ENCODE data around the gene NR2E3.

NR2E3 gene

DNA sequence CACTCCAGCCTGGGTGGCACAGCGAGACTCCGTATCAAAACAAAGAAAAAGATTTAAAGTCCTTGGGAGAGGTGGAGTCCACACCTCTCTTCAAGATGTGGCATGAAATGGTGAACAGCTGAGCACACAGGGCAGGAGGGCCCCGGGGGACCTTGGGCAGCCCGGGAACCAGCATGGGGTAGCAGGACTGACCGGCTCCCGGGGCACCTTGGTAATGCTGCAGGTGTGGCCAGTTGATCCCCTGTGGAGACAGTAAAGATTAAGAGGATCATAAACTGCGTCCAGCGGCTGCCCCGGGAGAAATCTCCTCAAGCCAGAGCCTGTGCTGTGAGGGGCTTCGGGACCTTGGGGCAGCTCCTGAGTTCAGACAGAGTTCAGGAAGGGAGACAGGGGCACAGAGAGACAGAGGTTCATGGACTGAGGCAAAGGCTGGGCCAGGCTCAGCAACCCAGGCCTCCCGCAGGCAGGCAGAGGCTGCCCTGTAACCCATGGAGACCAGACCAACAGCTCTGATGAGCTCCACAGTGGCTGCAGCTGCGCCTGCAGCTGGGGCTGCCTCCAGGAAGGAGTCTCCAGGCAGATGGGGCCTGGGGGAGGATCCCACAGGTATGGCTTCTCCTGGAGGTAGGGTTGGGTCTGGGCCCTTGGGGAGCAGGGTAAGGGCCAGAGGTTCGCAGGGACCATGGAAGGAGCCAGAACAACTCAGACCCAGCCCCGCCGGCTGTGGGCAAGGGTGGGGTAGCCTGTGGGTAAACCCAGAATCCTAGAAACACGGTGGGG, at the start of gene NR2E3:
TSS of gene NR2E3 (plus strand) at position 299 of the 780 bp plus-strand sequence. CDS start at position 489, 190 bp downstream.
- DNase-seq: no peak

DNA sequence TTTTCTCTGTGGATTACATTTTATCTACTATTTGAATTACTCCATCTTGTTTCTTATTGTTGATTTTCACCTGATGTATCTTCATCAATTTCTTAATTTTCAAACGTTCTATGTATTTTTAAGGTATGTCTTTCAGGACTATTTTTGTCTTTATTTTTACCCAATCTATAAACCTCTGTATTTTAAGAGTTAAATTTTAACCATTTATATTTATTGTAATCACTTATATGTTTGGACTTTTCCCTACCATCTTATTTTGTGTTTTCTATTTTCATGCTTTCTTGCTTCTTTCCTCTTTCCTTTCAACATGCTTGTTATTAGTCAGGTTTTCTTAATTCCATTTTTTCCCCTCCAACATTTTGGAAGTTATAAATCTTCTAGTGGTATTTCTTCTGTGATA, 49.5 kb upstream of the NR2E3 start:
- no peak for DNase-seq

DNA sequence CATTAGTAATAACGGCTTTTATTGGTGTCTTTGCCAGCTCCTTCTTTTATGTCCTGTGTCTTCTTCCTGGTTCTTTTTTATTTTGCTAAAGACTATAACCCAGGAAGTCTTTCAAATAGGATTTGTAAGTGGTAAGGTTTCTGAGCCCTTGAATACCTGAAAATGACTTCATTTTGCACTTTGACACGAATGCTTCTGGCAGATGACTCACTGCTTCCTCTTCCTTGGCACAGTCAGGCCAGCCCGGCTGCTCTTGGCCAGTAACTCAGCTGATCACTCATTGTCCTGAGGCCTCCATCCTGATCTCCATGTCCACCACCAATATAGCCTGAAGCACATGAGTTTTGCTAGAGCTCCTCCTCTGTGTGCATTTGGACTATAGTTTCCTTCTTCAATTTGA, 48.7 kb upstream of the NR2E3 start:
- no peak for DNase-seq

DNA sequence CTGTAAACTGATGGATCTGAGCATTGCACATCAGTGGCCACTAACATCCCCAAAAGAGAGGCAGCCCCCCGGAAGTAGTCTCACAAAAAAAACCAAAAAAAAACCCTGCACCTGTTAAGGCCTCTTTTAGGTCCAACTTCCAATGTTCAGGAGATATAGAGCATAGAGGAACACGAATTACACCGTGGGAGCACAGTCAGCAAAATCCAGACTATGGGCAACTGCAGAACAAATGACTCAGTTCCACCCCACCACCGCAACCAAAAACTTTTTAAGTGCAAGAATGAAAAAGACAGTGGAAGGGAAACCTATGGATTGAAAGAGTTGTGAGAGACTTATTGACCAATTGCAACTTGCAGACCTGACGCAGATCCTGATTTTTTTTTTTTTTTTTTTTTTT, 42.2 kb upstream of the NR2E3 start:
- no peak for DNase-seq

DNA sequence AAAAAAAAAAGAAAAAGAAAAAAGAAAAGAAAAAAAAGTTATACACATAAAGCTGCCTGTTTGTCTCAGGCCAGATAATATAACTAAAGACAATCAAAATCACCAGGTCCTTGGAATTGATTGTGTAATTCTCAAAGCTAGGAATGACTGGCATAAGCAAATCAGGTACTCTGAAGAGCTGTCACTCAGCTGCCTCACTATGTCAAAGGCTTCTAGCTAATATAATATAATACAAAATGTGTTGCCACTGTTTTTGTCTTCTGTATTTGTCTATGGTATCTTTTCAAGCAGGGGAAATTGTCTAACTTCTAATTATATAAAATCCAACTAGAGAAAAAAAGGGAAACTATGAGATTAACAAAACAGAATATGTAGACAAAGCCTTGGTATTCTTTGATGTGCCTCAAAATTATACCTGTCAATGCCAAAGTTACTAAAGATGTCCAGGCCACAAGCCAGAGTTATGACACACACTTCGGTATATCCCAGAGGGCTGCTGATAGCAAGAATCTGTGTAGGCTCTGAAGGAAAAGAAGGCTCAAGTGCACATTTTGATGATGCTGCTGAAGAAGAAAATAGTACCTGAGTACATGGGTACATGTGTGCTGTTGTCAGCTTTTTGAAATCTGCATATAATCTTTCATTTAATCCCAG, 37.0 kb upstream of the NR2E3 start:
- DNase-seq: no peak

DNA sequence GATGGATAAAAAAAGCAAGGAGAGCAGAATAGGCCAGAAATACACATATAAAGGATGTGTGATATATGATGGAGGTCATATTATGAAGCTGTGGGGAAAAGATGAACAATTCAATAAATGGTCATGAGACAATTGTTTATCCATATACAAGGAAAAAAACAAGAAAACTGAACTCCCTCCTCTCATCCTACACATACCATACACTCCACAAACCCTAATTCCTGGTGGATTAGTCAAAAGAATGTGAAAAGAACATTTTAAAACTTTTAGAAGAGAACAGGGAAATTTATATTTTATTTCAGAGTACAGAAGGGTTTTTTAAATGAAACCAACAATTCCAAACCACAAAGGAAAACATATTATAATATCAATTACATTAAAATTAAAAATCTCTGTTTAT, 34.5 kb upstream of the NR2E3 start:
- DNase-seq: no peak

DNA sequence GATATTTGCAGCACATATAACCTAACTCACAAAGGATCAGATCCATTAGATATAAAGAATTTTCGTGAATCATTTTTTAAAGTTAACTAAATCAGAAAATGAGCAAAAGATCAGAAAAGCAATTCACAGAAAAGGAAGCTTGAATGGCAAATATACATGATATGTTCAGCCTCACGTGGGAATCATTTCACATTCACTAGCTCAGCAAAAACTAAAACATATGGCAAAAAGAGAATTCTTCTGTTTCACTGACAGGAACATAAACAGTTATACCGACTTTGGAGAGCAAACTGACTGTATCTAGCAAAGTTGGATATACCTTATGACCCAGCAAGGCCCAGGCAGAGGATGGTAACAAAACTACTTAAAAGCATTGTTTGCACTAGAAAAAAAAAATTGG, 34.0 kb upstream of the NR2E3 start:
- no peak for DNase-seq

DNA sequence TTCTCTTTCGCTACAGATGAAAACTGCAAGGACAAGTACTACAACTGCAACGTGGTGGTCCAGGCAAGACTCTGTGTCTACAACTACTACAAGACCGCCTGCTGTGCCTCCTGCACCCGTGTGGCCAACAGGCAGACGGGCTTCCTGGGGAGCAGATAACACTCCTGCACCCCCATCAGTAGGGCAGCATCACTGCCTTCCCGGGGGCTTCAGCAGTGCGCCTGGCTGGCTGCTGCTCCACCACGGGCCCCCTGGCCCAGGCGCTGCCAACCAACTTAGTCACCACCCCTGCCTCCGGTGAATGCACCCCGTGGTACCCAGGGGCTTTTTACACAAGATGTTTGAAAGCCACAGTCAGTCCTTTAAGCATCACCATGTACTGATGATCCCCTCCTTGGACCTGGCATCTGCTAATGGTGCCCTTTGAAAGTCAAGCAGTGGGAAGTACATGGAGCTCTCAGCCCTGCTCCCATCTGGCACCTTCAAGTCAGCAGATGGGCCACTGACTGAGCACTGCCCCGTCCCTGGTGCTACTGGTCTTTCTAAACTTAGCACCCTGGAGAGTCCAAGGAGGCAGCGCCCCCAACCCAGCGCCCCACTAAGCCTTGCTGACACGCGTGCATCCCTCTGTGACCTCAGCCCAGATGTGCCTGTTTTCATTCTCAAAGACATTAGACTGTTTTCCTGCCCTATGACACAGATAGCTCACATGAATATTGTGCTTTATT, 33.0 kb upstream of the NR2E3 start:
- DNase-seq: no peak

DNA sequence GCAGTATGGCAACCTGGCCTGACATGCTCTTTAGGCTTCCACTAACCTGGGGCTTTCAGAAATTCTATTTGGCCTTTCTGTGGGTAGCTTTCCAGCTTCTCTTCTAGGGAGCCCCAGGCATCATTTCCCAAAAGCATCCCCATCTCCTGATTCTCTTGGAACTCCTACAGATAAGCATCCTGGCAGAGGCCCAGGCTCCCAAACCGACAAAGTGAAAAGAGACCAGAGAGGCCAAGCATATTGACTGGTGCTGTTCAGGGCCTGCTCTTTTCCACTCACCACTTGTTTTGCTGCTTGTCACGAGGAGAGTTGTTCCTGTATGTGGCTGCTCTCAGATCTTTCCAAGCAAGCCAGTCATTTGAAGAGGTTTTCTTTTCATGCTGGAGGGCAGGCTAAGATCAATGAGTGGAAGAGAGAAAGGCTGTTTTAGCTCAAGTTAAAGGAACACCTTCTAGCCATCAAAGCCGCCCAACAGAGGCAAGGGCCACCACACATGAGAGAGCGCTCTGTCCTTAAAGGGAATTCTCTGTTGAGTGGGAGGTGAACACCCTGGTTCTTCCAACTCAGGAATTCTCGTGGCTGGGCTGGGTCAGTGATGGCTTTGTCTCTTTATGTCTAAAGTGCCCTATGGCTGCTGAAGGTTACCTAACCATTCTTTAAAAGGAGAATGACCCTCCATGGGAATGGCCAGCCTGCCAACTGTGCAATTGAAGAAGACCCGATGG, 31.1 kb upstream of the NR2E3 start:
- DNase-seq: no peak

DNA sequence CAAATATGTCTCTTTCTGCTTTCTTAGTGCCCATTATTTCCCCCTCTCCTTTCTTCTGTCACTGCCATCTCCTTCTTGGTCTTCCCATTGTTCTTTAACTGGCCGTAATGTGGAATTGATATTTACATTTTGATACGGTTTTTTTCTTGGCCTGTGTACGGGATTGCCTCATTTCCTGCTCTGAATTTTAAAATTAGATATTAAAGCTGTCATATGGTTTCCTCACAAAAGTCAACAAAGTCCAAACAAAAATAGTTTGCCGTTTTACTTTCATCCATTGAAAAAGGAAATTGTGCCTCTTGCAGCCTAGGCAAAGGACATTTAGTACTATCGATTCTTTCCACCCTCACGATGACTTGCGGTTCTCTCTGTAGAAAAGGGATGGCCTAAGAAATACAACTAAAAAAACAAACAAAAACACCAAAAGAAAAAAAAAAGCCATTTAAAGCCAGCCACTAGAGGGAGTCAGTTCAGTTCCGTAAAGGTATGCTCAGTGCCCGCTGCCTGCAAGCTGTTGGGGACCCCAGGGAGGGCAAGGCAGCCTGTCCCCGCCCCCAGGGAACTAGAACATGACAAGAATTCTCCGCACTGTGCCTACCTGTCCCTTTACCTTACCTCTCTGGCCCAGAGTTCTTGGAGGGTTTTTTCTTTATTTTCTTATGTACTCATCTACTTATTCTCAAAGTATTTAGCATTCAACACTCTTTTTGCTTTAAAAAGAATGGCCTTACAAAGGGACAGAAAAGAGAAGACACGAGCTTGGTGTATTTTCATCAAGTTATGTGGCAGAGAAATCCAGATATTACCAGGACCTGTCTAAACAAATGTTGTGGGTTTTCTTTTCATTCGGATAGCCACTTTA, 30.0 kb upstream of the NR2E3 start:
- DNase-seq: no peak

DNA sequence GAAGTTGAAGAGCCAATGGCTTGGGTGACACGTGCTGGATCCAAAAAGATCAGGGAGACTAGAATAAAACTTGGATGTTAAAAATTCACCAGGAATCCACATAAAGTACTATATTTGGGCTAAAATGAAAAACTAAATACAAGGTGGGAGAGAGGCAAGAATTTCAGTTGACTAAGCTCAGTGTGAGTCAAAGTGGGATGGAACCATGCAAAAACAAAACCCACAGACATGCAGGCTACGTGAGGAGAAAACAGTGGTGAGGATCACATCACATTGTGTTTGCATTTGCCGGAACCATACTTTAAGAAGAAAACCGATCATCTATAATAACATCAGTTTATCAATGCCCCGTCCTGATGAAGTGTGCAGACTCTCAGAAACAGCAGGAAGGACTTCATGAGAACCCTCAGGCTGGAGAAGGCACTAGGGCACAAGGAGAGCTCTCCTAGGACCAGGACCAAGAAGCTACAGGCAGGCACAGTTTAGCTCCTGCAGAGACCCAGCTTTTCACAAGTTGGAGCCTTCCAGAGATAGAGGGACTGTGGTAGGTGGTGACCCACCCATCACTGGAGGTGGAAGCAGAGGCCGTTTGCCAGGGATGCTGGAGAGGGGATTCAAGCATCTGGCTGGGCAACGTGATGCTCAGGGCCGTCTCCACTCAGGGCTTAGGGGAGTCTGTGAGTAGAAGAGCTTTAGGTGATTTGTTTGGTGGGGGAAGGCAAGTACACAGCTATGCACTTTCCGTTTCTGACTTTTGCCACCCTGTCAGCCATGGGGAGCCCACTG, 29.0 kb upstream of the NR2E3 start:
- no peak for DNase-seq

DNA sequence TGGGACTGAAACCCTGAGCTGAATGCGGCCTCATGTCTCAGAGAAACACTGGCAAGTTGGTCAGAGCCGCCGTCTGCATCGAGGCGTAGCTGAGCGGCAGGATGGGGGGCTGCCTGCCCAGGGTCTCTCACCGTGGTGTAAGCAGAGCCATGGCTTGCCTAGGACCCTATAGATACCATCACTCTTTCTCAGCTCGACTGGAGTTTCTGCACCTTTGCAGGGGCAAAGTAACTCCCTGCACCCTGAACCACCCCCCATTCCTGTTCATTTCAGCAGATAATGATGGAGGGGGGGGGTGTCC, 28.4 kb upstream of the NR2E3 start:
- DNase-seq: no peak

DNA sequence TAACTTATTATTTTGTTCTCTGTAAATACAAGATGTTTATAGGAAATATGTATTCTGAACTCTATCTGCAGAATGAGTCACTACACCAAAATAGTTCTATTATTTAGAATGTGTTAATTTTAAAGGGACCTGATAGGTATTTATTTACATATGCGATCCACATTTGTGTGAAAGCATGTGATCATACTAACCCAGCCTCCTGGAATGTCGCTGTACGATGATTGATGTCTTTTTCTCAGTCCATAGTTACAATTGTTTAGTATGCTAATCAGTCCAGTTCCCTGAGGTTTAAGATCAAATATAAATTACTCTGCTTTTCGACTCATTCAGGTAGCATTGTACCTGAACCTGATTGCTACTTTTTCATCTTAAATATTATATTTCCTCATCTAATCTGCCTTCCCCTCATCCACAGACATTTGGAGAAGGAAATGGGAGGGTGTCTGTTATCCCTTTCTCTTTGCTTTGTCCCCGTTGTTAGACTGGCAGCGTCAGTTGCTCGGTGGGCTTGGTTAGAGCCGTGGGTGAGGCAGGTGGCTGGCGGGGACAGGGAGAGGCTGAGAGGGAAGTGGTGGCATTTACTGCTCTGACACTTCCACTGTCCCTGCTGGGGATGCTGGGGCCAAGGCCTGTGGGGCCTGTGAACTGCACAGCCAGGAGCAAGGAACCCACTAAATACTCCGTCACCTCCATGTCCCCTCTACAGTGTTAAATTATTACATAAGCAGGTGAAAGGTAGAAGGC, 27.8 kb upstream of the NR2E3 start:
- DNase-seq: no peak

DNA sequence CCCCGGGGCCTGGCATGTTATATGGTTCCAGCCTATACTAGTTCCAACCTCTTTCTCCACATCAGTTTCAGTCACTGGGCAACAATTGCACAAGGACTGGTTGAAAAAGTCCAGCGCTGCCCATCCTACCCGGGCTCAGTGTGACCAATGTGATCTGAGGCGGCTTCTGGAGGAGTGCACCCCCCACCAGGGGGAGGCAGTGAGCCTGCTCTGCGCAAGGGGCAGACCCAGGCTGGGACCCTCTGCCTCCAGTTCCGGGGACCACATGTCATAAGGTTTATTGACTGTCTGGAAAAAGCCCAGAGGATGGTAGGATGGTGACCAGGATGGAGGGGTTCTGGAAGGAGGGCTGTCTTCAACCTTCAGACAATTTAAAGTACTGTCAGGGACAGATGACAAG, 25.6 kb upstream of the NR2E3 start:
- DNase-seq: no peak

DNA sequence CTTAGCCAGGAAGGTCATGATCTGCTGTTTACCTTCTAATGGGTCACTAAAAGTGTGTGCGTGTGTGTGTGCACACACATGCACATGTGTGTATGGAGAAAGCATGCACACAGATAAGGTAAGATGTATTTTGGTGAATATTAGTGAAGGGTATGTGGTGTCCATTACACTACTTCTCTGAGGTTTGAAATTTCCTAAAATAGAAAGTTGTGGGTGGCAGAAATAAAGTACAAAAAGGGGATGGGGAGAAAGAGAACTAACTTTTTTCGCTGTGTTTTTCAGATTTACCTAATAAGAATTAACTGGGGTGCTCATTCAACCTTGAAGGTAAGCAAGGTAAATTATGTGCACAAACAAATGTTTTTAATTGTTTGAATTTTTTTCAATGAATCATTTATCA, 24.4 kb upstream of the NR2E3 start:
- no peak for DNase-seq

DNA sequence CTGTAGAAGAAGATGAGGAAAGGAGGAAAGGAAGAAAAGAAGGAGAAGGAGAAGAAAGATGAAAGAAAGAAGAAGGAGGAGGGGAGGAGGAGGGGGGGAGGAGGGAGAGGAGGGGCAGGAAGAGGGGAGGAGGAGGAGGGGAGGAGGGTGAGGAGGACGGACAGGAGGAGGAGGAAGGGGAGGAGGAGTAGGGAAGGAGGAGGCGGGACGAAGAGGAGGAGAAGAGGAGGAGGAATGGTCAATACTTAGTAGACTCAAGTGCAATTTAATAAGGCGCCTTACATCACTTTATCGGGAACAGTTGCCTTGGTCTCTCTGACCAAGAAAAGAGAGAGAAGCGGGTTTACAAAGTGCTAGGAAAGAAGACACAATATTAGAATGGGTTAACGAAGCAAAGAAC, 23.7 kb upstream of the NR2E3 start:
- DNase-seq: no peak

DNA sequence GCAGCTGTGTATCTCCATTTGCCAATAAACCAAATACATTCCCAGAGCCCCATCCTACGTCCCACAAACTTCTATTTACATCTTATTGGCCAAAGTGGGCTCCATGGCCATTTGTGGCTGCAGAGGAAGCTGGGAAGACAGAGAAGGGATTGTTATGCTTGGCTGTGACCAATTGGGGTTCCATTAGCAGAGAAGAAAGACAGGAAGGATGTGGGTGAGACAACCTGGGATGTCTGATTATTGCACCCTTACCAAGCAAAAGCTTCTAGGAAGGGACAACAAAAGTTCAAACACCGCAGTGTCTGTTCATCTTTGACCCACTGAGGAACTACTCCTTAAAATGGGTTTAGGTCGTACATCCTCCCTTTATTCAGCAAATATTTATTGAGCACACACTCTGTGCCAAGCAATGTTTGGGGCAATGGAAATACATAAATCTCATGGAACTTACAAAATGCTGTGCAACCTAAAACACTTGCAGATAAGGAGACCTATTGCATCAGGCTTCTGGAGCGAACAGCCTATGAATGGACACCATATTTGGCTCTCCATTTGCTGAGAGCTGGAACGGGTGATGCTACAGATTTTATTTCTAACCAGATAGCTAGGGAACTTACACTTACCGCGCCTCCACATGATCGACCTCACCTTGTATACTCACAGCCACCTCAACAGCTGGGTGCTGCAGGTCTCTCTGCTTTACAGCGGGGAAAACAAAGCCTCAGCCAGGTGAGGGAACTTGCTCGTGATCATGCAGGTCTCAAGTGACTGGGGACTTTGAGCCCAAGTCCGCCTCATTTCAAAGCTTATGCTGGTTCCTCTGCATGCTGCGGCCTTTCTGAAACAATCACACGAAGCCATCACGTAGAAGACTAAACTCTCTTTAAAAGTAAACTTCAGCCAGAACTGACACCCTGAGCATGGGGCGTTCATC, 21.4 kb upstream of the NR2E3 start:
- DNase-seq: no peak

DNA sequence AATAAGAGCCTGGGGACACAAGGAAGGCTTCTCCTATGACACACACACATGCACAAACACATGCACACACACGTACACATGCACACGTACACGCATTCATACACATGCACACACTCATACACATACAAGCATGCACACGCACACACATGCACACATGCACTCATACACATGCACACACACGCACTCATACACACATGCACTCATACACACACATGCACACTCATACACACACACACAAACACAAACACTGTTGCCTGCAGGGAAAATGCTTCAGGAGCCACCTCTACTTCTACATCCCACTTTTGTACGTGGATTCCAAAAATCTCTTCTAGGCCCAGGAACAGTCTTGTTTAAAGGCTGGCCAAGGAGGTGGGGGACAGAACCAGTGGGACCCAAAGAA, 20.7 kb upstream of the NR2E3 start:
- no peak for DNase-seq

DNA sequence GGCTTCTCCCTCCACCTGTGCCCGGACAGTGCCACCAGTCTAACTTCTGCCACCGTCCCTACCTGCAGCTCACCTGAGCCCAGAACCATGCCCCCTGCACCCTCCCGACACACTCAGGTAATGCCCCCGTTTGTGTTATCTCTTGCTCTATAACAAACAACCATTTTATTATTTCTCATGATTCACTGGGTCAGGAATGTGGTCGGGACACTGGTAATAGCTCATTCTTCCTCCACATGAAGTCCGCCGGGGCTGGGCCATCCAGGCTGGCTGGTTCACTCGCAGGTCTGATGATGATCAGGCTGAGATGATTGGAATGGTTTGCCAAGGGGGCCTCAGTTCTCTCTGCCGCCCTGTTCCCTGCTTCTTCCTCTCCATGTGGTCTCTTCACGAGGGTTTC, 20.3 kb upstream of the NR2E3 start:
- DNase-seq: no peak

DNA sequence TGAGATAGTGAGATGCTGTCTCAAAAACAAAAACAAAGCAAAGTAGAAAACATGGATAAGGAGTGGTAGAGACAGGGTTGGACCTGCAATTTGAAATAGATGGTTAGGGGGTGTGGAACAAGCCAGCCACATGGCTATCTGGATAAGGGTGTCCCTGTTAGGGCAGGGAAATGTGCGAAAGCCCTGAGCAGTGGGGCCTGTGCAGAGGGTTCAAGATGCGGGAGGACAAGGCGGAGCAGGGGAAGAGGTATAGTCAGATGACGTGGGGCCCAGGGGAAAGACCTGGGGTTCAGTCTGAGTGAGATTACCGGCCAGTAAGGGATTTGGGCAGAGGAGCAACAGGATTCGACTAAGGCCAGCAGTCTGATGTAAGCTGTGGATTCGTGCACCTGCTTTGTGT, 18.4 kb upstream of the NR2E3 start:
- DNase-seq: no peak
